Left colon (tissue), 2 donors: ENCODE measurements around the gene SLC39A12. TPM values are rescaled to one million over a fixed set of nuclear protein-coding genes. Genes with fewer than 3 reads are reported as not detected.
"Not testable (repeated sequence)": the region's sequence is repeated elsewhere in the genome, so short reads cannot be mapped to it uniquely, and the experiment has no call there.

Experiments
- ATAC-seq: fragments of 200-7000 bp; cut with Tn5 transposase; one replicate; pipeline ENCODE4 v1.9.1; 2020; ENCODE audit warnings: mild to moderate bottlenecking, moderate library complexity
- DNase-seq, 2 donors: peaks; one replicate each; pipeline ENCODE4 v3.0.0-alpha.2; 2020
- intact Hi-C, 2 donors: fragments of 100-400 bp; cut with DNase I in 1 of 2; cut with micrococcal nuclease in 1 of 2; formaldehyde crosslinking; loops; one replicate each; pipeline versions ENCODE4 v1.11.2 to v1.14.0; 2022; cut with DNase I, micrococcal nuclease
- long read RNA-seq: library from polyadenylated mRNA; unstranded; transcript quantifications from one replicate; pipeline ENCODE4 v2.0.0, GENCODE V29; 2021
- total RNA-seq, 2 donors: library from RNA; stranded (reverse); fragmentation: NEBNext Ultra II Directional; extraction: Animal tissue kit (Norgen Biotek cat#: 25700); gene quantifications; one replicate each; pipeline ENCODE4 v1.2.1, GENCODE V29; 2021
- donor health status: DM: no; HTN: no; CAD: no.
- donor health status: DM: yes; HTN: yes; CAD: no.

Gene SLC39A12
- total RNA-seq: under 1 TPM in 1 of 2 donors, not detected in 1; 0.08 TPM
- long read RNA-seq: 0 reads

GRCh38 chr10:17951868-17952371 is at the start of gene SLC39A12:
Gene SLC39A12 (plus strand): TSS chr10:17951918. CDS start chr10:17953277, 1,359 bp downstream.
- no peak for ATAC-seq
- DNase-seq: no peak
- intact Hi-C loops: no loop called here

GRCh38 chr10:17904564-17904963 is 47.2 kb upstream of the SLC39A12 start:
- ATAC-seq: no peak
- intact Hi-C loops: no loop called here

GRCh38 chr10:17905491-17905890 is 46.2 kb upstream of the SLC39A12 start:
- ATAC-seq: no peak

More at GRCh38 chr10:17904564-17904963, 47.2 kb upstream of the SLC39A12 start:
- no peak for DNase-seq

GRCh38 chr10:17906002-17906401 is 45.7 kb upstream of the SLC39A12 start:
- ATAC-seq (no peak), DNase-seq (no peak)
- intact Hi-C loops: no loop called here

More at GRCh38 chr10:17905491-17905890, 46.2 kb upstream of the SLC39A12 start:
- no peak for DNase-seq
- intact Hi-C loops: no loop called here

GRCh38 chr10:17907641-17908040 is 44.1 kb upstream of the SLC39A12 start:
- intact Hi-C loops: no loop called here
- no peak for DNase-seq
- no peak for ATAC-seq

GRCh38 chr10:17910125-17910789 is 41.5 kb upstream of the SLC39A12 start:
- intact Hi-C loops: loop anchor here in 1 of 2 donors (5.0 kb wide), 1 partner anchor 302 kb away; no protein-coding TSS in a partner anchor
- ATAC-seq: peak; percentile 72
- peak; percentile 38 to 58 for DNase-seq

GRCh38 chr10:17912754-17913153 is 39.0 kb upstream of the SLC39A12 start:
- intact Hi-C loops: loop anchor here in 1 of 2 donors (5.0 kb wide), 1 partner anchor 300 kb away; no protein-coding TSS in a partner anchor
- DNase-seq (no peak), ATAC-seq (no peak)

- intact Hi-C loops: loop anchor here in 1 of 2 donors (5.0 kb wide), 1 partner anchor 299 kb away; no protein-coding TSS in a partner anchor
- ATAC-seq (no peak), DNase-seq (no peak)
Observed at GRCh38 chr10:17913604-17914003, 38.1 kb upstream of the SLC39A12 start.

GRCh38 chr10:17914169-17915045 is 37.3 kb upstream of the SLC39A12 start:
- DNase-seq (no peak), ATAC-seq (no peak)
- intact Hi-C loops: loop anchor here in 1 of 2 donors (5.0 kb wide), 1 partner anchor 298 kb away; no protein-coding TSS in a partner anchor

GRCh38 chr10:17915181-17915580 is 36.5 kb upstream of the SLC39A12 start:
- intact Hi-C loops: no loop called here
- DNase-seq: no peak
- no peak for ATAC-seq

- ATAC-seq (no peak), DNase-seq (no peak)
- intact Hi-C loops: no loop called here
Observed at GRCh38 chr10:17918187-17918903, 33.4 kb upstream of the SLC39A12 start.

- intact Hi-C loops: no loop called here
- ATAC-seq: no peak
- DNase-seq: no peak
Observed at GRCh38 chr10:17921378-17921777, 30.3 kb upstream of the SLC39A12 start.

GRCh38 chr10:17923728-17924127 is 28.0 kb upstream of the SLC39A12 start:
- ATAC-seq (peak; percentile 64), DNase-seq (peak; percentile 5 to 42)
- intact Hi-C loops: no loop called here

- peak in 1 of 2 donors; percentile 13 for DNase-seq
Observed at GRCh38 chr10:17943033-17943745, 8.5 kb upstream of the SLC39A12 start.

GRCh38 chr10:17950269-17950668 is 1.4 kb upstream of the SLC39A12 start:
- ATAC-seq, intact Hi-C loops, DNase-seq: not testable (repeated sequence)

More at GRCh38 chr10:17943033-17943745, 8.5 kb upstream of the SLC39A12 start:
- intact Hi-C loops: no loop called here
- peak; percentile 73 for ATAC-seq

GRCh38 chr10:17950726-17951125 is 992 bp upstream of the SLC39A12 start:
- intact Hi-C loops: no loop called here
- no peak for ATAC-seq
- DNase-seq: no peak

- DNase-seq, intact Hi-C loops, ATAC-seq: not testable (repeated sequence)
Observed at GRCh38 chr10:17954372-17954771, 2.7 kb downstream of the SLC39A12 start.

- intact Hi-C loops: no loop called here
- DNase-seq: no peak
- no peak for ATAC-seq
Observed at GRCh38 chr10:17954861-17955260, 3.1 kb downstream of the SLC39A12 start.
